Esophagus (tissue), 2 donors: ENCODE data around the gene TLR3. TPM values are rescaled to one million over a fixed set of nuclear protein-coding genes. Genes with fewer than 3 reads are reported as not detected.

ENCODE experiments used
- polyA plus RNA-seq, 2 donors: library from polyadenylated mRNA; stranded (reverse); fragments of 200-250 nt; gene quantifications; one replicate each; pipeline ENCODE4 v1.2.3, GENCODE V29; 2013
- donor health status: healthy with polysubstance abuse.
- donor health status: Bipolar disorder and iron deficiency.

Gene TLR3
- polyA plus RNA-seq, 2 donors: 2.1 to 3.6 TPM

Other genes with a start within 250 kb of the TLR3 start
- gene FAM149A, start 35.5 kb downstream of the TLR3 start, polyA plus RNA-seq: 1 to 10 TPM; 3.2 to 6.7 TPM
- gene CYP4V2, start 122.4 kb downstream of the TLR3 start, polyA plus RNA-seq: 1 to 10 TPM; 4.4 to 6.4 TPM
- gene KLKB1, start 158.4 kb downstream of the TLR3 start, polyA plus RNA-seq: under 1 TPM; 0.12 to 0.26 TPM
- not detected for gene F11, start 197.0 kb downstream of the TLR3 start, polyA plus RNA-seq